Heart left ventricle (tissue), 13 donors: ENCODE measurements around the gene RPS2.

Source experiments
- CTCF ChIP-seq, 12 donors: fragments of 200-600 bp; sonication (generic) in 4 of 12; IDR thresholded peaks; one replicate each; pipeline versions ENCODE4 v1.5.0 to v1.8.0; 2018 to 2022; ENCODE audit warnings: antibody characterized with exemption in 12 of 12, mild to moderate bottlenecking in 5 of 12
- POLR2A ChIP-seq, 2 donors: fragments of 450-650 bp; IDR thresholded peaks; one replicate each; pipeline ENCODE4 v1.6.1; 2017; ENCODE audit warnings: antibody characterized with exemption in 2 of 2, mild to moderate bottlenecking in 2 of 2, moderate library complexity in 2 of 2
- donor health status: ischemic (EF 13 %, LVEDD 7.1; RV severe dilation, severe dysfunction).
- donor health status: DM: no; HTN: yes; CAD: no.
- donor health status: DM: no; HTN: no; CAD: no.
- donor health status: ischemic (EF 25% LVEDD 6.9; RV normal size, moderate dysfunction).
- donor health status: ischemic (EF 25% LVEDD 5.7; RV mildly dilated, moderate dysfunction).
- donor health status: ischemic (EF 35%, LVEDD 5.7; RV mildly dilated, moderate dysfunction).
- donor health status: nonischemic (EF 11% LVEDD 7.7; RV severe dilation, severe dysfunction).
- donor health status: DM: yes; HTN: yes; CAD: no.
- donor health status: PGD.
- donor health status: ischemic (EF 29% LVEDD 5.4; RV normal size, mild dysfunction).
- donor health status: nonischemic (EF 23%, LVEDD 6.1; RV moderate dilation, normal function).

- TF ChIP-seq CTCF (IDR thresholded peaks at IDR 0.05) (no peak), POLR2A (IDR thresholded peaks at IDR 0.05) (no peak)
Observed at GRCh38 chr16:1987198-1987597, 22.6 kb upstream of the RPS2 start.
